Endothelial cell of umbilical vein (primary cell): ENCODE data around the gene KREMEN1. TPM values are rescaled to one million over a fixed set of nuclear protein-coding genes. Genes with fewer than 3 reads are reported as not detected.

Source experiments
- BruUV-seq: library from RNA; stranded (reverse); fragments of 400-500 nt; replicated peaks from 2 replicates; lab custom pipeline; 2021; lab: Mats Ljungman, UMichigan
- CTCF ChIA-PET: fragments of 300-600, 350-600 bp; sonication (Branson Sonifier 250); formaldehyde crosslinking; loops from one replicate; lab custom pipeline; 2021; ENCODE audit warnings: antibody characterized with exemption, inconsistent platforms; lab: Charles Lee
- POLR2A ChIA-PET: fragments of 300-600, 350-600 bp; sonication (Branson Sonifier 250); formaldehyde crosslinking; loops from one replicate; lab custom pipeline; 2021; ENCODE audit warnings: antibody characterized with exemption, inconsistent platforms; lab: Charles Lee
- DNase-seq: peaks from one replicate; pipeline ENCODE4 v3.0.0-alpha.2; 2011; ENCODE audit warnings: low read depth, low spot score
- FAIRE-seq: peaks from 2 replicates; lab custom pipeline; 2011; peaks lifted over from hg19 to GRCh38; lab: Jason Lieb, UNC
- H2AFZ ChIP-seq: 2 replicates; pipeline ENCODE4 v1.6.0; 2012; ENCODE audit warnings: low read depth, low read length, control low read depth, inconsistent platforms
- H3K27ac ChIP-seq: 2 replicates; pipeline ENCODE4 v1.5.1; 2011; ENCODE audit warnings: low read depth, mild to moderate bottlenecking, control low read depth, low read length, moderate library complexity; ENCODE audit not compliant: insufficient read depth
- H3K27me3 ChIP-seq, 2 experiments: 2 replicates each; pipeline versions ENCODE4 v1.6.0 to v1.6.1; 2011; ENCODE audit warnings: low read length in 2 of 2, mixed read lengths in 1 of 2; ENCODE audit not compliant: control insufficient read depth in 2 of 2, insufficient read depth in 2 of 2
- H3K36me3 ChIP-seq, 2 experiments: 2 replicates in 1 of 2; 3 replicates in 1 of 2; pipeline ENCODE4 v1.5.1; 2011; ENCODE audit warnings: low read length in 2 of 2, mild to moderate bottlenecking in 1 of 2, moderate library complexity in 1 of 2; ENCODE audit not compliant: control insufficient read depth in 2 of 2, insufficient read depth in 2 of 2; ENCODE audit errors: extremely low read depth in 1 of 2
- H3K4me1 ChIP-seq: 3 replicates; pipeline ENCODE4 v1.5.1; 2011; ENCODE audit warnings: mild to moderate bottlenecking, low read length; ENCODE audit not compliant: control insufficient read depth, insufficient read depth; ENCODE audit errors: extremely low read depth
- H3K4me2 ChIP-seq: 2 replicates; pipeline ENCODE4 v1.6.1; 2011; ENCODE audit warnings: low read length, control low read depth, mixed read lengths; ENCODE audit not compliant: insufficient read depth
- H3K4me3 ChIP-seq, 3 experiments: fragments of 200-600 bp in 1 of 3; sonication (generic), shearing (Covaris generic) in 1 of 3; replicated peaks in 1 of 3; 2 replicates each; pipeline ENCODE4 v1.5.1; 2011 to 2016; ENCODE audit warnings: control low read depth in 3 of 3, low read length in 3 of 3, mild to moderate bottlenecking in 2 of 3, inconsistent platforms in 1 of 3, low read depth in 1 of 3, moderate library complexity in 1 of 3; ENCODE audit not compliant: insufficient read depth in 1 of 3
- H3K79me2 ChIP-seq: 2 replicates; pipeline ENCODE4 v1.6.0; 2012; ENCODE audit warnings: low read length, inconsistent platforms; ENCODE audit not compliant: control insufficient read depth, insufficient read depth
- H3K9ac ChIP-seq: replicated peaks from 2 replicates; pipeline ENCODE3; 2011; ENCODE audit warnings: low read length, control low read depth; ENCODE audit not compliant: insufficient read depth; ENCODE audit errors: extremely low read depth
- H3K9me1 ChIP-seq: replicated peaks from 3 replicates; pipeline ENCODE4 v1.6.0; 2011; ENCODE audit warnings: mild to moderate bottlenecking, low read length; ENCODE audit not compliant: control insufficient read depth, insufficient read depth; ENCODE audit errors: extremely low read depth
- H3K9me3 ChIP-seq: replicated peaks from 2 replicates; pipeline ENCODE4 v1.5.1; 2012; ENCODE audit warnings: low read length, inconsistent platforms; ENCODE audit not compliant: control insufficient read depth, insufficient read depth
- H4K20me1 ChIP-seq: replicated peaks from 2 replicates; pipeline ENCODE3; 2011; ENCODE audit warnings: mild to moderate bottlenecking, low read length; ENCODE audit not compliant: control insufficient read depth, insufficient read depth; ENCODE audit errors: extremely low read depth
- EZH2 ChIP-seq: IDR thresholded peaks from 2 replicates; pipeline ENCODE4 v1.6.1; 2012; ENCODE audit warnings: borderline replicate concordance, low read depth, mild to moderate bottlenecking, moderate library complexity, low read length, inconsistent platforms; ENCODE audit not compliant: severe bottlenecking
- FOS ChIP-seq: IDR thresholded peaks from 2 replicates; pipeline ENCODE4 v1.6.1; 2011; ENCODE audit warnings: mild to moderate bottlenecking, low read length, moderate library complexity, borderline replicate concordance; ENCODE audit not compliant: insufficient read depth
- GATA2 ChIP-seq: IDR thresholded peaks from 2 replicates; pipeline ENCODE4 v1.7.0; 2011; ENCODE audit warnings: low read depth, mild to moderate bottlenecking, moderate library complexity, mixed read lengths, low read length; ENCODE audit not compliant: insufficient read length, insufficient read depth
- JUN ChIP-seq: IDR thresholded peaks from 2 replicates; pipeline ENCODE4 v1.6.1; 2011; ENCODE audit warnings: borderline replicate concordance, low read depth; ENCODE audit not compliant: insufficient read length, insufficient read depth
- MAX ChIP-seq: IDR thresholded peaks from 2 replicates; pipeline ENCODE4 v1.6.1; 2011; ENCODE audit not compliant: insufficient read depth, insufficient read length
- MYC ChIP-seq: IDR thresholded peaks from one replicate; pipeline ENCODE4 v1.6.1; 2011; ENCODE audit warnings: mild to moderate bottlenecking, low read depth, low read length
- POLR2A ChIP-seq: IDR thresholded peaks from 2 replicates; pipeline ENCODE4 v1.6.1; 2012; ENCODE audit warnings: low read depth, mild to moderate bottlenecking, control low read depth, low read length
- POLR2AphosphoS5 ChIP-seq: IDR thresholded peaks from 2 replicates; pipeline ENCODE4 v1.6.1; 2012; ENCODE audit warnings: low read depth, mild to moderate bottlenecking, control low read depth, low read length, moderate library complexity; ENCODE audit not compliant: insufficient read depth
- dilution Hi-C: fragments of 300-500 bp; cut with MboI; formaldehyde crosslinking; loops from one replicate; pipeline ENCODE4 v1.15.0; 2019; ENCODE audit warnings: low sequenced_read_pairs; ENCODE audit not compliant: extremely low pct_ligation_motif_present
- intact Hi-C: fragments of 100-400 bp; cut with micrococcal nuclease; formaldehyde crosslinking; loops from one replicate; pipeline ENCODE4 v1.10.0; 2022
- polyA plus RNA-seq, 4 experiments: library from polyadenylated mRNA; depleted of rRNA in 3 of 4; stranded (reverse) in 3 of 4; unstranded in 1 of 4; fragments of >200 nt; gene quantifications; 2 replicates each; pipeline versions ENCODE4 v1.2.1 to v1.2.3, GENCODE V29; 2011 to 2012; ENCODE audit warnings: missing spikeins in 1 of 4
- total RNA-seq: library from RNA; stranded (reverse); gene quantifications from 2 replicates; pipeline ENCODE4 v1.2.3, GENCODE V29; 2021
- TF ChIP-seq, protein P1 (sequence below), 2 donors: IDR thresholded peaks; 1 replicate in 1 of 2; 2 replicates in 1 of 2; pipeline ENCODE4 v1.5.1; 2011; ENCODE audit warnings: low read length in 2 of 2, mild to moderate bottlenecking in 2 of 2, moderate library complexity in 2 of 2, control low read depth in 1 of 2, inconsistent platforms in 1 of 2, low read depth in 1 of 2; ENCODE audit not compliant: insufficient read depth in 1 of 2; ENCODE audit errors: extremely low read depth in 1 of 2

KREMEN1 gene
- total and polyA plus RNA-seq, 2 donors (not counting 3 experiments of a cell fraction or from before 2014, with no cell fraction given), result 0.58 to 1.1 TPM

GRCh38 chr22:29078869-29079207 is 6.0 kb downstream of the KREMEN1 start:
- intact Hi-C loops, result no loop called here
- H3K4me1 ChIP-seq, result no peaks in the 10 kb centered on the region
- POLR2A ChIA-PET, result no interaction called here
- no peaks in the 10 kb centered on the region for H4K20me1 ChIP-seq
- TF ChIP-seq MYC (no peak), POLR2A (no peak), JUN (no peak), GATA2 (no peak), POLR2AphosphoS5 (no peak), EZH2 (no peak), MAX (no peak), FOS (no peak)
- TF ChIP-seq, protein P1, sequence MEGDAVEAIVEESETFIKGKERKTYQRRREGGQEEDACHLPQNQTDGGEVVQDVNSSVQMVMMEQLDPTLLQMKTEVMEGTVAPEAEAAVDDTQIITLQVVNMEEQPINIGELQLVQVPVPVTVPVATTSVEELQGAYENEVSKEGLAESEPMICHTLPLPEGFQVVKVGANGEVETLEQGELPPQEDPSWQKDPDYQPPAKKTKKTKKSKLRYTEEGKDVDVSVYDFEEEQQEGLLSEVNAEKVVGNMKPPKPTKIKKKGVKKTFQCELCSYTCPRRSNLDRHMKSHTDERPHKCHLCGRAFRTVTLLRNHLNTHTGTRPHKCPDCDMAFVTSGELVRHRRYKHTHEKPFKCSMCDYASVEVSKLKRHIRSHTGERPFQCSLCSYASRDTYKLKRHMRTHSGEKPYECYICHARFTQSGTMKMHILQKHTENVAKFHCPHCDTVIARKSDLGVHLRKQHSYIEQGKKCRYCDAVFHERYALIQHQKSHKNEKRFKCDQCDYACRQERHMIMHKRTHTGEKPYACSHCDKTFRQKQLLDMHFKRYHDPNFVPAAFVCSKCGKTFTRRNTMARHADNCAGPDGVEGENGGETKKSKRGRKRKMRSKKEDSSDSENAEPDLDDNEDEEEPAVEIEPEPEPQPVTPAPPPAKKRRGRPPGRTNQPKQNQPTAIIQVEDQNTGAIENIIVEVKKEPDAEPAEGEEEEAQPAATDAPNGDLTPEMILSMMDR (IDR thresholded peaks at IDR 0.05; ENCODE audit: extremely low read depth in 1 of 2, insufficient read depth in 1 of 2, low read depth in 1 of 2, low read length in 2 of 2), result no peak
- no peaks in the 10 kb centered on the region for H3K9me3 ChIP-seq
- BruUV-seq, result no TSS peak
- no peak overlapping the region for H3K4me2 ChIP-seq
- no peak overlapping the region for H3K27ac ChIP-seq
- no peak overlapping the region for H3K9ac ChIP-seq
- H2AFZ ChIP-seq, result no peak overlapping the region
- dilution Hi-C loops, result no loop called here
- CTCF ChIA-PET, result interaction anchor here (1.0 kb wide), 1 partner anchor 167 kb away, joined by 3 read pairs; no protein-coding TSS in a partner anchor
- H3K9me1 ChIP-seq, result no peaks in the 10 kb centered on the region
- no peak for FAIRE-seq
- H3K27me3 ChIP-seq, result peaks cover 19 to 24% of the 10 kb centered on the region in 2 experiments
- no peaks in the 10 kb centered on the region for H3K36me3 ChIP-seq
- H3K4me3 ChIP-seq, result no peak overlapping the region
- DNase-seq, result no peak
- H3K79me2 ChIP-seq, result no peaks in the 10 kb centered on the region
